Right kidney (tissue), 9 donors: ENCODE measurements around the gene RSPH3.
"Not testable (repeated sequence)": the region's sequence is repeated elsewhere in the genome, so short reads cannot be mapped to it uniquely, and the experiment has no call there.

Source experiments
- DNase-seq: peaks from one replicate; pipeline ENCODE4 v3.0.0-alpha.2; 2016
- long read RNA-seq, 8 donors: transcript quantifications; one replicate each; lab custom pipeline, GENCODE V29; 2026

RSPH3 gene, protein sequence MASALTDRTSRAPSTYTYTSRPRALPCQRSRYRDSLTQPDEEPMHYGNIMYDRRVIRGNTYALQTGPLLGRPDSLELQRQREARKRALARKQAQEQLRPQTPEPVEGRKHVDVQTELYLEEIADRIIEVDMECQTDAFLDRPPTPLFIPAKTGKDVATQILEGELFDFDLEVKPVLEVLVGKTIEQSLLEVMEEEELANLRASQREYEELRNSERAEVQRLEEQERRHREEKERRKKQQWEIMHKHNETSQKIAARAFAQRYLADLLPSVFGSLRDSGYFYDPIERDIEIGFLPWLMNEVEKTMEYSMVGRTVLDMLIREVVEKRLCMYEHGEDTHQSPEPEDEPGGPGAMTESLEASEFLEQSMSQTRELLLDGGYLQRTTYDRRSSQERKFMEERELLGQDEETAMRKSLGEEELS
- long read RNA-seq, donor 1, full-length matches to known transcripts, result 1 of 1 reads
- long read RNA-seq, donor 1, partial matches to known transcripts, result 0 of 1 reads
- long read RNA-seq, donor 1, other reads (novel, unspliced or antisense), result 0 of 1 reads
- long read RNA-seq, donor 2, full-length matches to known transcripts, result 2 of 2 reads
- long read RNA-seq, donor 2, partial matches to known transcripts, result 0 of 2 reads
- long read RNA-seq, donor 2, other reads (novel, unspliced or antisense), result 0 of 2 reads
- long read RNA-seq, donor 3, full-length matches to known transcripts, result 1 of 1 reads
- long read RNA-seq, donor 3, partial matches to known transcripts, result 0 of 1 reads
- long read RNA-seq, donor 3, other reads (novel, unspliced or antisense), result 0 of 1 reads
- long read RNA-seq, donor 4, full-length matches to known transcripts, result 4 of 4 reads
- long read RNA-seq, donor 4, partial matches to known transcripts, result 0 of 4 reads
- long read RNA-seq, donor 4, other reads (novel, unspliced or antisense), result 0 of 4 reads
- long read RNA-seq, donor 5, full-length matches to known transcripts, result 2 of 2 reads
- long read RNA-seq, donor 5, partial matches to known transcripts, result 0 of 2 reads
- long read RNA-seq, donor 5, other reads (novel, unspliced or antisense), result 0 of 2 reads
- long read RNA-seq, donor 6, full-length matches to known transcripts, result 2 of 2 reads
- long read RNA-seq, donor 6, partial matches to known transcripts, result 0 of 2 reads
- long read RNA-seq, donor 6, other reads (novel, unspliced or antisense), result 0 of 2 reads
- long read RNA-seq, donor 7, full-length matches to known transcripts, result 7 of 7 reads
- long read RNA-seq, donor 7, partial matches to known transcripts, result 0 of 7 reads
- long read RNA-seq, donor 7, other reads (novel, unspliced or antisense), result 0 of 7 reads
- long read RNA-seq, donor 8, full-length matches to known transcripts, result 3 of 8 reads
- long read RNA-seq, donor 8, partial matches to known transcripts, result 5 of 8 reads
- long read RNA-seq, donor 8, other reads (novel, unspliced or antisense), result 0 of 8 reads

- peak; percentile 94 for DNase-seq
Measured at GRCh38 chr6:158999666-159000403, at the start of gene RSPH3. Gene RSPH3 (minus strand): TSS chr6:159000202. CDS start chr6:158999550, 652 bp downstream.

DNA sequence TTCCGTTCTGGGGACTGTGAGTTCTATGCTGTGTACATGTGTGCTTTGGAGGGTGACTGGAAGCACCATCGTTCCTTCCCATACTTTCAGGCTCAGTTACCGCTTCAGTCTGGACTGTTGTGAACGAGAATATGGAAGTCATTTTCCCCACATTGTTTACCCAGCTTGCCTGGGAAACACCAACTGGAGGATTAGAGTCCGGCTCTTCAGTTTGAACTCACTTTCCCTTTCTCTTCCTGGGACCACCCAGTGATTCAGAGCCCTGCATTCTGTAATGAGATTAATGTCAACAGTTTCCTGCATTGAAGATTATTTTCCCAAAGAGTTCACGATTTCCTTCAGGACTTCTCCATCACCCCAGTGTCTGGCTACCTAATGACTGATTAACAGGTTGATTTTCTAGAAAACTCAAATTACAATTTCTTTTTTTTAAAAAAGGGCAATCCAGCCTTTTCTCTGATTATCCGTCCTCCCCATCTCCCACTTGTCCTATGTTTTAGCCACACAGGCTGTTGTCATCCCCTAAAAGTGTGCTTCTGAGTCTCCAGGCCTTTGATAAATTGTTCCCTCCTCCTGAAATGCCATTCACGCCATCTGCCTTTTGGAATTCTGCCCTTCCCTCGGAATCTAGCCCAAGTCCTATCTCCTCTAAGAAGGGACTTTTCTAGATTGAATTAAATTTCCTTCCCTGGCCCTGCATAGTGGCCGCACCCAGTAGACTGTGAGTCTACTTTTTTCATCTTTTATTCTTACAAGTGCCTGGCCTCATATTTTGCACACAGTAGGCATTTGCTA, 48.1 kb upstream of the RSPH3 start:
- no peak for DNase-seq

GRCh38 chr6:159045801-159046200, 45.8 kb upstream of the RSPH3 start:
- no peak for DNase-seq

- DNase-seq, result no peak
Measured at GRCh38 chr6:159044899-159045727, 45.1 kb upstream of the RSPH3 start, which contains the start of gene TAGAP. Gene TAGAP (minus strand): TSS chr6:159044991. CDS start chr6:159044146, 845 bp downstream.

DNA sequence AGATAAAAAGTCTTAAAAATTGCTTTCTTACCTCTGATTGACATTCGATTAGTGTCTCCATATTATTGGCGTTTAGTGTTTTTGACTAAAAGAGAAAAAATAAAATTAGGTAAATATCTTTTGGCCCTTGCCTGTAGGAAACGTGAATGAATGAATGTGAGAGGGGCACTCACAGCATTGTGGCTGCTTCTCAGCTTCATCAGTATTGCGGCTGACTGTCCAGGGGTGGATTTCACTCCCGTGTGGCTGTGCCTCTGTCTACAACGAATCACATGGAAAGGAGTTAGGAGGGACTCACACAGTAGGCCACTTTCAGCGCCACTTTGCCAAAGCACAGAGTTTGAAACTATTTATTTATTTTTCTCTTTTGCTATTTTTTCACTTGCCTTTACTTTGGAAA, 43.9 kb upstream of the RSPH3 start:
- DNase-seq, result no peak

DNA sequence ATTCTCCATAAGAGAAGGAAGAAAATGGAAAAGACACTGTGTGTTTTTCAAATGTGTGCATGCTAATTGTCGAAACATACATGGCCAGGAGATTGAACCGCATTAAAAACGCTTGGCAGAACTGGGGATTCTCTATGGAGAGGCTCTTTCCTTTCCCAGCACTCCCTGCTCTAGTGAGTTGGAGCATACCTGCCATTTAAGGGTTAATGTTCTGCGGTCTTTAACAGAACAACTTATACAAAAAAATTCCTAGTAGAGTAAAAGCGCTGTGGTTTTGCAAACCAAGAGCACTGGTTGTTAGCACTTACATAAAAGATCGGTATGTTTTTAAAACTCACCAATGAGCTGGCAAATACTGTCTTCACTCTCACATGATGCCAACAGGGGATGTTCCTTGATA, 43.2 kb upstream of the RSPH3 start:
- no peak for DNase-seq

GRCh38 chr6:159042826-159043181, 42.8 kb upstream of the RSPH3 start:
- no peak for DNase-seq

GRCh38 chr6:159042003-159042825, 42.2 kb upstream of the RSPH3 start:
- peak; percentile 62 for DNase-seq

- no peak for DNase-seq
Measured at GRCh38 chr6:159041181-159041580, 41.2 kb upstream of the RSPH3 start.

DNA sequence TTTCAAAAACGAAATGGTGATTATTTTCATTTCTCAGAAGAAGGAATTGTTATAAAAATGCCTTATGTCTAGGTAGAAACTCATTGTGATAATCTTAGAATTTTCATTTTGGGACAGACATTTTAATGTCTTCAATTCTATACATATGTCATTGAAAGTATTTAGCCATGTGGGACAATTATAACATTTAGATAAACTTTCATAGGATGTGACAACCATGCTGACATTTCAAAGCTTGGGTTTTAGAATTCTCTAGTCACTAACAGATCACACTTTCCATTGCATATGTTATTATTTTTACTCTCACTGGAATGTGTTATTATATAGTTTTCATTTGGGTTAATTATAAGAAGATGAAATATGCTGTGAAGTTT, 39.9 kb upstream of the RSPH3 start:
- no peak for DNase-seq

DNA sequence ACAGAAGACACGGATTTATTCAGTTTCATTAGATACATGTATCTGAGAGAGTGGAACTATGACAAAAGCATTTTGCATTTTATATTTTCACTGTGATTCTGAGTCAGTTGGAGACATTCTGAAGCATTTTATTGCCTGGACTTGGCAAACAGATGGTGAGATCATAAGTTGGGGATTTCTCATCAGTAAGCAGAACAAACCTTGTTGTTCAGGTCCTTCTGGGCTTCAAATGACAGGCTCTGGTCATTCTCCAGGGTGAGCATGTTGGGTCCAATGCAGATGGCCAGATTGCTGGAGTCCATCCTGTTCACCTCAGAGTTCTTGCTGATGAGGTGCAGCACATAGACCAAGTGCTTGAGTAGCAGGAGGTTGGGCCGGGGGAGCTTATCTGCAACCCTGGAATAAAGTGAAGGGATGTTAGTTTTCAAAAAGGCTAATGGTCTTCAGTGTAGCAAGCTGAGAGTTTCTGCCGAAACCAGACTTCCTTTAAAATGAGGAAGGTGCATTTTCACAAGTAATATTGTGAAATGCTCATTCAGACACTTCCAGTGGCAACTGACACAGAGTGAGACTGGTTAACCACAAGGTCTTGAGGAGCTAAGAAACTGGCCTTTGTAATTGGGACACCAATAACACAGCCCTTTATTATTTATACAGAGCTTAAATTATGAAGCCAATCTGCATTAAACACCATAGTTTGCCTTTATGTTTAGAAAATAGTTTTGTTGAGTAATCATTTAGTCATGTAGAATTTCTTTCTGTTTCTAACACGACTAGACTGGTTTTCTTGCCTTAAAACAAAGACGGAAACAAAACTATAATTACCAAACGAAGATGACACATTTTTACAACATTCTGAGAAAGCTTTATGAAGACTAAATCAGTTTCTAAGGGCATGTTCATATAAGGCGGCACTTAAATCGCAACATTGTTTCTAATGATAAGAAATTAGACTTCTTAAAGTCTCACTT, 39.2 kb upstream of the RSPH3 start:
- DNase-seq, result no peak

- DNase-seq, result not testable (repeated sequence)
Measured at GRCh38 chr6:159038318-159038717, 38.3 kb upstream of the RSPH3 start.

GRCh38 chr6:159037756-159038290, 37.8 kb upstream of the RSPH3 start:
- DNase-seq, result no peak

DNA sequence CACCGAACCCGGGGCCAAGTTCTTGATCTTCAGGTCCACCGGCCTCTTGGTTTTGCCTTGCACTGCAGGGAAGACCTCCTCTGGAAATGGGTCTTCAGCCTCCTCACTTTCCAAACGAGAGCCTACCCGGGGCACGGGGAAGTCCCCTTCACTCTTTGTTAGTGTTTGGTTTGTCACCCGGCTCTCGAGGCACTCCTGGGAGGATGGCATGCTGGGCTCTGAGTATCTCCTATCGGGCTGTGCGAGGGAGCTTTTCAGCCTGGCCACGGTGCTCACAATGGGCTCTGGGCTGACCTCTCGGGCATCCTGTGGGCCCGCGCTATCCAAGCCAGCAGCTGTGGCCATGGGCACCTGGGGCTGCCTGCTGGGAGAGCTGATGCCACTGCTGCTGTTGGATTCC, 36.7 kb upstream of the RSPH3 start:
- no peak for DNase-seq

DNA sequence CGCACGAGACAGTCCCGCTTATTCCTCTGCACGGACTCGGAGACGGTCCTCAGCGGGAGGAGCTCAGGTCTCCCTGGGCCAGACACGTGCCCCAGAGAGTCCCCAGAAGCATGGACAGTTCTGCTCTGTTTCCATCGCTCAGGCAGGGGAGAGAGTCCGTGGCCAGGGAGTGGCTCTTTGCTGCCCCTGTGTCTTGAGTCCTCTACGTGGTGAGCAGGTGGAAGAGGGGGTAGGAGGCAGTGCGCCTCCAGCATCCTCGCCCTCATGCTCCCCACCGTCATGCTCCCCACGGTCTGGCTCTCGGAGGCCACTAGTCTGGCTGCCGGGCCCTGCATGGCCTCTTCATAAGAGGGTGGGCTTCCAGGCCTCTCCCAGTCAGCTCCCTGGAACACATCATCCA, 35.9 kb upstream of the RSPH3 start:
- no peak for DNase-seq

GRCh38 chr6:159033160-159034049, 33.4 kb upstream of the RSPH3 start:
- DNase-seq, result no peak
